GM12864 (cell line): ENCODE data around the gene SPRTN.

ENCODE experiments used
- DNase-seq: peaks from one replicate; pipeline ENCODE4 v3.0.0-alpha.2; 2011; ENCODE audit warnings: low read depth
- H3K4me3 ChIP-seq: 2 replicates; pipeline ENCODE4 v1.5.1; 2011; ENCODE audit warnings: mild to moderate bottlenecking, low read depth, low read length, control low read depth
- CTCF ChIP-seq: IDR thresholded peaks from 2 replicates; pipeline ENCODE4 v1.5.1; 2011; ENCODE audit warnings: low read depth, mild to moderate bottlenecking, moderate library complexity, low read length, control low read depth, inconsistent platforms; ENCODE audit errors: missing control alignments

Gene SPRTN

DNA sequence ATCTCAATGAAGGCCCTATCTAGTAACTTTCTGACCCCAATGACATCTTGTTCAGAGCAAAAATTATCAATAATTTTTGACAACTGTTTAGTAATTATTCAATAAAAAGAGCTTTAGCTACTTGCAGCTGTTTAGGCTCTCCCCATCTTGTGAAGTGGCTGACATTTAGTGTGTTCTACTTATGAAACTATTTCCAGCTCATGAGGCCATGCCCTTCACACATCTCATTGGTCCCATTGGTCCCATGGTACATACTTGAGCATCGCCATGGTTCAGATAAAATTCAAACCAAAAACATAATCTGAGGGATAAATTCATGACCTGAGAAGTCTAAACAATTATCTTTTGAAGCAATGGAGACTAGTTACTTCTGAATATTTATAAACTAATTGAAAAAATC, 24.2 kb downstream of the SPRTN start:
- H3K4me3 ChIP-seq: no peak overlapping the region

GRCh38 chr1:231363624-231364023, 25.5 kb downstream of the SPRTN start:
- no peak overlapping the region for H3K4me3 ChIP-seq
- no peak for DNase-seq
- TF ChIP-seq CTCF: no peak

More for the DNA sequence above, 24.2 kb downstream of the SPRTN start:
- TF ChIP-seq CTCF: no peak
- DNase-seq: no peak

- no peak overlapping the region for H3K4me3 ChIP-seq
- DNase-seq: no peak
- TF ChIP-seq CTCF: no peak
These were observed 26.1 kb downstream of the SPRTN start for GRCh38 chr1:231364192-231364591.

DNA sequence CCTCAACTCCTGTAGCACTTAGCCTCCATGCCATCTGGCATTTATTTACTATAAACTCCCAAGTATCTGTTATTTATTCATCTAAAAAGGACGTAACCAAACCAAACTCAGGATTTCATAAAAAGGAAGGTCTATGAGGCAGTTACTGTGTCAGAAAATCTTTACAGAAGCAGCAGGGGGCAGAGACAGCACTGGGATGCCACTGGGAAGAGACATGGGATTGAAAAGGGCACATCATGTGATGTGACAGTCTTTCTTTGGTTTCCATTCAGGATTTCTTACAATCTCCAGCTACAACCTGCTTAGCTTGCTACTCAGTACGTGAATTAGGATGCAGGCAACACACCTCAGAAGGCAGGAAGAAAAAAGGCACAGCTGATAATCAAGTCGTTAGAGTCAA, 31.2 kb downstream of the SPRTN start:
- TF ChIP-seq CTCF: no peak
- H3K4me3 ChIP-seq: no peak overlapping the region
- DNase-seq: no peak

GRCh38 chr1:231372501-231372900, 34.4 kb downstream of the SPRTN start:
- no peak for DNase-seq
- TF ChIP-seq CTCF: no peak
- H3K4me3 ChIP-seq: no peak overlapping the region

DNA sequence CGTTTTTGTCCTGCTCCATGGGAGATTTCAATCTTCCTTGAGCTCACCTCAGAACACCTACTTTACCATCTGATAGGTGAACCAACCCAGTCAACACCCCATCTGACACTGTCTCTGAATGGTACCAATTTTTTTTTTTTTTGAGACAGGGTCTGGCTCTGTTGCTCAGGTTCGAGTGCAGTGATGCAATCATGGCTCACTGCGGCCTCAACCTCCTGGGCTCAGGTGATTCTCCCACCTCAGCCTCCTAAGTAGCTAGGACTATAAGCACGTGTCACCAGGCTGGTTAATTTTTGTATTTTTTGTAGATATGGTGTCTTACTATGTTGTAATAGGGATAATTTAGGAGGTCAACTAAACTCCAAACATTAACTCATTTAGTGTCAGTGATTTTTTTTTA, 36.3 kb downstream of the SPRTN start:
- no peak for DNase-seq
- no peak for TF ChIP-seq CTCF
- no peak overlapping the region for H3K4me3 ChIP-seq

GRCh38 chr1:231376101-231376500, 38.0 kb downstream of the SPRTN start:
- no peak overlapping the region for H3K4me3 ChIP-seq
- no peak for DNase-seq
- no peak for TF ChIP-seq CTCF
